Activated T-cell treated with anti-CD3 and anti-CD28 coated beads for 1 hour (primary cell): ENCODE results near the gene FUT9.

Experiments used
- DNase-seq: peaks from one replicate; pipeline ENCODE4 v3.0.0-alpha.2; 2020; ENCODE audit warnings: low read depth

The FUT9 gene

DNA sequence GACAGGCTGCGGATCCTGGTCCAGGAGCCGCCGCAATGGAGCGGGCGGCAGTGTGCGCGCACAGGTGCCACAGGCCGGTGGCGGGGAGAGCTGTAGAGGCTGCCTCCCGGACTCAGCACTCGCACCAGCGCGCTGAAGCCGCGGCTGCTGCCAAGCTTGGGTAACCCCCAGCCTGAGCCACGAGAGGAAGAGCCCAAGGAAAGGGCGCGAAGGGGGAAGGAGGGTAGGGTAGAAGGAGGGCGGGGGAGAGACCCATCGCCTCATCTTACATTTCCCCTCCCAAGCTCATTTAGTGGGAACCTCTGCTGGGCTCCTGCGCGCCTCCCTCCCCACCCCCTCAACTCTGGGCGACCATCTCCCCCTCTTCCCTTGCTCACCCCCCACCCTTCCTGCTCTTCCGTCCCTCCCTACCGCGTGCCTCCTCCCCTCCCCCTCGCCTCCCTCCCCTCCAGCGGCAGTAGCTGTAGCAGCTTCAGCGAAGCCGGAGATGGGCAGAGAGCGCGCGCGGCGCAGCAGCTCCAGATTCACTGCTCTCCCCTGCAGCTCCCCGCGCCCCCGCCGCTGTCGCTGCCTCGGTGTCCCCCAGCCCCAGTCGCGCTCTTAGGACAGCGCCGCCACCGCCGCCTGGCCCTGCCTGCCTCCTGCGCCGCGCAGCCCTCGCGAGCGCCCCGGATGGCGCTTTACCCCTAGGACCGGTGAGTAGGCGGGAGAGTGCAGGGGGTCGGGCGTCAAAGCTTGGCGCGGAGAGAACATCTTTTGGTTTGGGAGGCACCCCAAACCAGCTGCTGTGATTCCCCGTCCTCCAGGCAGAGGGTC is at the start of gene FUT9:
Gene FUT9 (plus strand): TSS at position 457 of the 816 bp plus-strand sequence. CDS start 187,182 bp downstream, outside the sequence.
- DNase-seq, result no peak

DNA sequence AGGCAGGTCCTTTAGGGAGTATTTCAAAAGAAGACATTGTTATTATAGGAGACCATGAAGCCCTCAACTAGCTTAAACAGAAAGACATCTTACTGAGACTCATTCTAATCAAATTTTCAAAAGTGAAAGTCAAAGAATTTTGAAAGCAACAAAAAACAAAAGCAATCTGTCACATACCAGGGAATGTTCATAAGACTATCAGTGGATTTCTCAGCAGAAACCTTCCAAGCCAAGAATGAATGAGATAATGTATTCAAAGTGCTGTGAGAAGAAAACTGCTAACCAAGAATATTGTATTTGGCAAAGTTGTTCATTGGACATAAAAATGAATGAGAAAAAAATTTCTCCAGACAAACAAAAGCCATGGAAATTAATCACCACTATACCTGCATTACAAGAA is 48.2 kb upstream of the FUT9 start:
- no peak for DNase-seq

DNA sequence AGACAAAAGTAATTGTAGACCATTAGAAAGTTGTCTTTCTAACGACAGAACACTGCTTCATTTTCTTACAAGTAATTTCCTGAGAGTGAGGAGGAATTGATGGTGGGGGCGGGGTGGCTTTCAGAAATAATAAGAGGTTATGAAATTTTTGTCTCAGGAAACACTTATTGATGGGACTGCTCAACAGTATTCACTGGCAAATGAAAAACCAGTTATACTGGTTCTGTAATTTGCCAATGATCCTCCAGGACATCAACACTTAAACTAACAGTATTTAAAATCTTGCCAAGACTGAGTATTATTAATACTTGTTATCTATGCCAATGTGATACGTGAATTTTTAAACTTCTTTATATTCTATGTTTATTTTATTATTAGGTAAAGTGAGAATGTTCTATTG is 41.8 kb upstream of the FUT9 start:
- no peak for DNase-seq

DNA sequence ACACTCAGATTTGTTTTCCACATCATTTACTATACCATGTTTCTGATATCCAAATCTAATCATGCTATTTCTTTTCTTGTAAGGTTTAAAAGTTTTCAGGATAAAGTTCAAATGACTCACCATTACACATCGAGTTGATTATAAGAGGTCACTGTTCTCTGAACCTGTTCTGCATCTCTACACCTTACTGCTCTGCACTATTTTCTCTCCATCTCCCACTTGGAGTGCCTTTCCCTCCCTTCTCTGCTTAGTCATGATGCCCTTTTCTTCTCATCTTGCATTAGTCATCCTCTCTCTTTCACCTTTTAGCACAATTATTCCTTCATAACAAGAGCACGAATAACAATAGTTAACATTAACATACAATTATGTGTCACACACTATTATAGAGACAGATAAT is 37.5 kb upstream of the FUT9 start:
- no peak for DNase-seq

DNA sequence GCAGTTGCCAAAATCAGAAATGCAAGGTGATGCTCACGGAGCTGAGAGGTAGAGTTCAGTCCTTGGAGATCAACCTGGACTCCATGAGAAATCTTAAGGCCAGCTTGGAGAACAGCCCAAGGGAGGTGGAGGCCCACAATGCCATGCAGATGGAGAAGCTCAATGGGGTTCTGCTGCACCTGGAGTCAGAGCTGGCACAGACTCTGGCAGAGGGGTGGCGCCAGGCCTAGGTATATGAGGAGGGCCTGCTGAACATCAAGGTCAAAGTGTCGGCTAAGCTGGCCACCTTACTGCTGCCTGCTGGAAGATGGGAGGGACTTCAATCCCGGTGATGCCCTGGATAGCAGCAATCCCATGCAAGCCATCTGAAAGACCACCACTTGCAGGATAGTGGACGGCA is 23.9 kb upstream of the FUT9 start:
- DNase-seq, result no peak

DNA sequence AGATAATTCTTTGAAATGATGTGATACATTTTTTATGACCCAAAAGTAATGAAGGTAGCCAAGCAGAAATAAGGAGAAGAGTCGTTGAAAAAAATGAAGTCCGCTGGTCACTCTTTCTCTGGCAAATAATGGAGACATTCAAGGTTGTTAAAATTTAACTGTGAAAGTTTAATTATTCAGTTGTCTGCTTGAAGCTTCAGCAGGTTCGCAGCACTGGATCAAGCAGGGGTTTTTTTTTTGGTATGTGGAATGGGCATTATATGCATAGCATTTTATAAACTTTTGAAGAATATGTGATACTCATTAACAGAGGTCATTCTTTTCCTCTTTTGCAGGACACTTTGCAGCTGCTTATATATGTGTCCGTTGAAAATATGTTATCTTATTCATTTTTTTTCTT is 21.6 kb upstream of the FUT9 start:
- DNase-seq, result no peak

DNA sequence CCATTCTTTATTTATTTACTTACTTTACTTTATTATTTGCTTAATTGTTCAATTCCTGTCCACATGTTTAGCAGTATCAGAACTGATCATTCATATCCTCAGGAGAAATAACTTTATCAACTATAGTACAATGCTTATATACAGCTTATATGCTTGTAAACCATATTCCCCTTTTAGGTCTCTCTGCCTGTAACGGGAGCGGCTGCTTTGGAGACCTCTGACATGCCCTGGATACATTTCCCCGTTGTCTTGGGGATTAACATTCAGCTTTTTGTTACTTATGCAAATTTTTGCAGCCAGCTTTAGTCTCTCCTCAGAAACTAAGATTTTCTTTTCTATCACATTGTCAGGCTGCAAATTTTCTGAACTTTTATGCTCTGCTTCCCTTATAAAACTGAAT is 17.6 kb upstream of the FUT9 start:
- no peak for DNase-seq

DNA sequence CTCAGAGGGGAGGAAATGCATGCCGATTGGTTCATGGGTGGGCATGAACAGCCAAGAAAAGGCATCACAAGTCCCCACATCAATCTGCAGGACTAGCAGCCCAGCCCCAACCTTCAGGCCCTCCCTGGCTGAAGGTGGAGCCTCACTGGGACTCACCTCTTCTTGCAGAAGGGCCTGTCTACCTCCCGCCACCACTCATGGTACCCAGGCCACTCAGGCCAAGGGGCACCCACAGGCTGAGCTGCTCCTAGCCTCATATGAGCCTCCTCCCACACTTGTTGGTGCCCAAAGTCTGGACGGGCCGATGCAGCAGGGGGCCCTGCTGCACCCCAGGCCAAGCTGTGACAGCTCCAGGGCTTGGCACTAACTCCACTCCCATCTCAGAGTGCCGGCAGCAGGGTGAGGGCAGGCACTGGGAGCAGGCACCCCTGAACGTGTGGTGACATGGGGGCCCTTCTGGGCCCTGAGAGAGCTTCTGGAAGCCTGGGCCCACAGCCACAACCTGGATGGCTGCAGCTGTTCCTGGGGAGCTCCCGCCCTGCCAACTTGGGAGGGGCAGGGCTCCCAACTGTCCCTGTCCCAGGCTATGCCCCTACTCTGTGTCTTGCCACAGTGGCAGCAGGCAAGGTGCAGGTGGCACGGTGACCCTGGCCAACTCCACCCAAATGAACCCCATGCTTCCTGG is 13.7 kb upstream of the FUT9 start:
- DNase-seq, result no peak

DNA sequence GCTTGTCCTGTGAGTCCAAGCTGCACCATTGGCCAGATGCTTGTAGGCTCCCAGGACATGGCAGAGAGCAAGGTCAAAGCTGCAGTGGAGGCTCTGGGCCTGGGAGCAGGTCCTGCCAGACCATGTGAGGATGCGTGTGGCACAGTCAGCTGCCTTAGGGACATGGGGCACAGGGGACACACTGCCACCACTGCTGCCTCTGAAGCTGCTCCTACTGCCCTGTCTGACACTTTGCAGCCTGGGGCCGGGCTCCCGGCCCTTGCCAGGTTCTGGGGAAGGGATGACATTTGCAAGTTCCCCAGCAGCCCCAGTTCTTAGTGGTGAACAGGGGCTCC is 13.2 kb upstream of the FUT9 start:
- no peak for DNase-seq

DNA sequence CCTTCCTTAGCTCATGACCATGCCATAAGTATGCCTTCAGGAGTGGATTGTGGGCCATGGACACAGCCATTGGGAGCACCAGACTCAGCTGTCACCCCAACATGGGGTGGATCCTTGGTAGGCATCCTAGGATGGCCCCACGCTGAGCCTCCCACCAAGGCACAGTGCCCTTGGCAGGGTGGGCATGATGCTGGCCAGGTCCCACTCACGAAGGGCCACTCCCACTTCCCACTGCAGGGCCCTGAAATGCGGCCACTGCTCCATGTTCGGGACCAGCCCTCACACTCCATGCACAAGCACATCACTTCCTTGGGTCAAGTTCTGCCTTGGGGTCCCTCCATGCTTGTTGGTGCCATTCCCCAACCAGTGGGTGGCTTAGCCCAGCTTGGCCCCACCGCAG is 12.9 kb upstream of the FUT9 start:
- DNase-seq, result no peak

DNA sequence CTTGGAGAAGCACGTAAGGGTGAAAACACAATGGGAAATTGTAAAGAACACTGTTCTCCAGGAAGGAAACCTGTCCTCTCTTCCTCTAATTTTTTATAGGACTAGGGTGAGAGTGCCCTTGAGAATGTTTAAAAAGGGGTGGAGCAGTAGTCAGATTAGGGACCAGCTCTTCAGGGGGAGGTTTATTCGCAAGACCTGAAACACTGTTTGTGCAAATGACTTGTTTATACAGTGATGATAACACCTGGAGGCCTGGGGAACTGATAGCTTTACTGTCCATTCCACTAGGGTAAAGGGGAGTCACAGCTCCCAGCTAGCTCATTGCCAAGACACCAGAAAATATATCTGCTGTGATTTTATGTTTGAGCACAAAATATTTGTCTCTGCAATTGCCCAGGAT is 8.1 kb upstream of the FUT9 start:
- no peak for DNase-seq

DNA sequence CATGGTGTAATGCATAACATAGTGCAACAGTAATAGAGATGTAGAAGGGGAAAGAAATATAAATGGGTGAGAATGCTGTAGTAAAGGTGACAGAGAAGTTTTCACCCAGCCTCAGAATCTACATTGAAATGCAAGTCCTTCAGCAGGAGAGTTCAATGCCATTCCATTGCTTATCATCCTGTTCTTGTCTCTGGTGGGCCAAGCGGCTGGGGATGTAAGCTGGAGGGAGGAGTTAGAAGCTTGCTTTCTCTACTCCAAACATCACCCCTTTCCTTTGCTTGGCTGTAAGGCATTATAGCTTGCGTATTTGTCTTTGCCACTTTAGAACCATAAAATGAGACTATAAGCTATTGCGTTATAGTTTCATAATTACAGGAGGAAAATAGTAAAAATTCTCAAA is 2.2 kb upstream of the FUT9 start:
- DNase-seq, result no peak

DNA sequence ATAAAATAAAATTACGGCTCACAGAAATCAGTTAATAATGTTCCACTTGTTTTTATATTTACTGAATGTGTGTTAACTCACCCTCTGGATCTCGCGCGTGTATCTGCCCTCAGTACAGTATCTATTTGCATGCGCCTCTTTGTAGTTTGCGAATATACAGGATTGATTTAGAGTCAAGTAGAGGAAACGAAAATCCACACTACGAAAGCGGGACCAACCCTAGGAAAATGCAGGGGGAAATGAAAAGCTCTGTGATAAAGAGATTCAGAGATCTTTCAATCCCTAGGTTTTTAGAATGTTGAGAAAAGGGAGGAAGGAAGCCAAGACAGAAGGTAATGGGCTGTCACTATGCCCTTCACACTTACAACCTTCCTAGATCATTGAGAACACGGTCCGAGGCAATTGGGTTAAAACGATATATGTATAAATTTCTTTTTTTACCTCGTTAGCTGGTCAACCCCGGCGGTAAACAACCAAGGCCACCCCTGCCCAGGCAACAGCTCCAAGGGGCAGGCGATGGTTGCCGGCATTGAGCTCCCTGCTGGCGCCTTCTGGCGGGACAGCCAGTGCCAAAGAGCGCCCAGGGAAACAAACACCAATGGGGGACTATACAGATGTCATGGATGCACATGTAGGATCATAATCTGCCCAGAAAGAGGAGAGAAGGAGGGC is 792 bp upstream of the FUT9 start:
- DNase-seq, result no peak

DNA sequence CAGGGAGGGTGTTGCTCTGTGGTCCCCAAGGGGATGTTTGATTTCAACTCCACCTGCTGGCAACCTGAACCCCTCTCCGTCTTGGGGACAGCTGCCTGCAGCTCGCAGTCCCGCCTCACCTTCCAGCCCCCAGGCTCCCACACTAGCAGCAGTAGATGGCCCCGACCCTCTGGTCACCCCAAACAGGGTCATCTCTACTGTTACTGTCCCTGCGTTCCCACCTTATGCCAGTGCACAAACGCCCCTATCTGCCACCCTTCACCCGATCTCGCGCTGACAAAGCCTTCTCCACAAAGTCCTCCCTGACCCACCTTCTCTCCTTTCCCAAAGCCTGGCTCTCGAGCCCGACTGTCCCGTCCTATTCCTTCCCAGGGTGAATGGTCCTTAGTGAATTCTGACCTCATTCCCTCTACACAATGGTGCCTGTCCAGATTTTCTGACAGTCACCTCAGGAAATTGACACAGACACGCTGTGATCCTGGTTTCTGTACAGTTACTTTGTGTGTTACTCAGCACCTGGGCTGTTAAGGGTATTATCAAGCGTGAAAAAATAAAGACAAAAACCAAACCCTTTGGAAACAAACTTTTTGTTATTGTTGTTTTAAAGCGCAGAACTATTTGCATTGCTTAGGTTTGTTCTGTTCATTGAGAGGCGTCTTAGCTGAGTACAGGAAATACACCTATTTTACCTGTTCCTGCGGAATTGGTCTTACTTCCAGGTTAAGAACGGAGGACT is 728 bp downstream of the FUT9 start:
- no peak for DNase-seq

DNA sequence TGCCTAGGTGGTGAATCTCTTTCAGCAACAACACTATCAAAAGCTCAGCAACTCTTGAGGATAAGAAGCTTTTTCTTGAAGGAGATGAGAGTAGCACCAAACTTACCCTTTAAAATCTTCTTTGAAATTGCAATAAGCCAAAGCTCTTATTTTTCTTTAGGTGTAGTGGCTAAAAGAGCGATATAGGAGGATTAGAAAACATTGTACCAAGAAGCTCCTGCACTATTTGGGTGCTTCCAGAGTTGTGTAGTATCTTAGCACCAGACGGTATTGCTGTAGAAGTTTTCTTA is 1.2 kb downstream of the FUT9 start:
- no peak for DNase-seq

DNA sequence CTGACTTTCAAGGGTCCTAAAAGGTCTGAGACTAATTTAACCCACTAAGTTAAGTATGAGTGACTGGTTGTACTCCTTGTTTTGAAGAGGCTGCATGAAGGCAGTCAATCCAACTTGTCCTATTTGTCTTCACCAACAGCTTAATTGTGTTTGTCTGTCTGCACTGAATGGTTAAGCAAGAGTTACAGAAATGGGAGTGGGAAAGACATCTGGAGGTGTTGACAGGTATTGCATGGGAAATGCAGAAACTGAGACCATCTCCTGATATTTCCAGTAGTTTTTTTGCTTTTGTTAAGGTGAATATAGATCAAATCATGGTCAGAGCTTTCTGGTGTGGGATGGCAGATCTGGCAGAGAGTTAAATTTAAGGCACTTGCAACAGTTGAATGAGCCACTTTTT is 6.5 kb downstream of the FUT9 start:
- DNase-seq, result no peak

DNA sequence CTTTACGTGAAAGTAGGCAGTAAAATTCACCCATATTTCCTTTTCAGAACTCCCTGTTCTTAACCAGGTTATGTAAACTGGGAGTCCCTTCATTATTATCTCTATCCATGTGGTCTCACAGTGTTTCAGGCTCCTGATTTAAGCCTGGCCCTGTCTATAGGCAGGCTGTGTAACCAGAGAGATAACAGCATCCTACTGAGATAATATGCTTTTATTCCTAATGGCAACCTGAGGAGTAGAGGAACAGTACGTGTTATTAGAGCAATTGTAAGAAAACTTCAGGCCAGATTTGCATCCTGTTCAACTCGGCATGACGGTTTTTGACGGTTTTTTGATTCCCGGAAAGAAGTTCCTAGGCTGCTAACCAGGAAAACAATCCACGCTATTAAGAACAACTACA is 16.9 kb downstream of the FUT9 start:
- no peak for DNase-seq

DNA sequence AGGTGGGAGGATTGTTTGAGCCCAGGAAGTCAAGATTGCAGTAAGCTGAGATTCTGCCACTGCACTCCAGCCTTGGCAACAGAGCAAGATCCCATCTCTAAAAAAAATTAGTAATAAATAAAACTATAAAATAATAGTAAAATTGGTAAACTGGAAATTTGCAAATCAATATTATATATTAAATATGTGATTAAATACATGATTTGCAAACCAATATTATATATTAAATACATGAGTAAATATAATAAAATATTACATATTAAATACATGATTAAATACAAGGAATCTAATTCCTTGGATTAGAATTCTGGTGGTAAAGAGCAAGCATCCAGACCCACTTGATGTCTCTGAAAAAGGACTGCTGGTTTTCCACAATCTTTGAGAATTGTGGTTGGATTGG is 35.8 kb downstream of the FUT9 start:
- DNase-seq, result no peak

DNA sequence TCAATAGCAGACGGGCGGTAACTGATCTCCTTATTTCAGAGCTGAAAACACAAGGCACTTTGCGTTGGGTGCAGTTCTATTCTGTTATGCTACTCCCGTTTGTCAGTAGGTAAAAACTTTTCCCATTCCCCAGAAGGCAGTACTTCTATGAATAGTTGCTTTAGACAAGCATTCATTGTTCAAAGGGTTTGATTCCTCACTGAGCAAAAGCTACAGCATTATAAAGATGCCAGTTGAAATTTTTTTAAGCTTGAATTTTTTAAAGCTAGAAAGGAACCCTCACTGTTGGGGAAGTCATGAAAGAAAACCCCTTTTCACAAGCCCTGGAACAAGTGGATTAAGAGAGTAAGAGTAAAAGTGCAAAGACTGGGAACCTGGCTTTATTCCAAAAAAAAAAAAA is 42.3 kb downstream of the FUT9 start:
- no peak for DNase-seq

DNA sequence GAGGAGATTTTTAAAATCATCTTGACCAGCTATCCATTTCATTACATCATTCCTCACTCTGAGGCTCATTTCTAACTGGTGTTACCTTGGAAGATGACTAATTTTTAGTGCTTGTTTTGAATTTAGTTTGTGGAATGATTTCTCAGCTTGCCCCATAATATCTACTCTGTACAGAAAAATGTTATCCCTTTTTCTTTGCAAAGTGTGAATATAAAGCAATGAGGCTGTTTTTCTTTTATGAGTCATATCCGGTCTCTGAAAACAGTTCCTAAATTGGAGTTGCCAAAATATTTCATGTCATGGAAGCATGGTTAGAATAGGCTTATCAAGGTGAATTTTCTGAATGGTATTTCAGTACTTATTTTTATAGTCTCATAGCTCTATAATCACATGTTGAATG is 43.8 kb downstream of the FUT9 start:
- DNase-seq, result no peak

DNA sequence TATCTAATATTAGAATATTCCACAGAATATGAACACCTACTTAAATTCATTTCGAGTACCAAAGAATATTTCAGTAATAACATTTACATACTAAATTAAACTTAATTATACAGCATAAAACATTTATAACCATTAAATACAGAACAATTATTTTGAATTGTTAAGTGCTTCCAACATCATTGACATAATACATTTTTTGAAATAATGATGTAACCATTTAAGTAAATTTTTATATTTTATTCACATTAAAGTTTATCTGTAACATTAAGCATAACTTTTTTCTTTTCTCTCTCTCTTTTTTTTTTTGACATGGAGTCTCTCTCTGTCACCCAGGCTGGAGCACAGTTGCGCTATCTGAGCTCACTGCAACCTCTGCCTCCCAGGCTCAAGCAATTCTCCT is 44.5 kb downstream of the FUT9 start:
- DNase-seq, result no peak

DNA sequence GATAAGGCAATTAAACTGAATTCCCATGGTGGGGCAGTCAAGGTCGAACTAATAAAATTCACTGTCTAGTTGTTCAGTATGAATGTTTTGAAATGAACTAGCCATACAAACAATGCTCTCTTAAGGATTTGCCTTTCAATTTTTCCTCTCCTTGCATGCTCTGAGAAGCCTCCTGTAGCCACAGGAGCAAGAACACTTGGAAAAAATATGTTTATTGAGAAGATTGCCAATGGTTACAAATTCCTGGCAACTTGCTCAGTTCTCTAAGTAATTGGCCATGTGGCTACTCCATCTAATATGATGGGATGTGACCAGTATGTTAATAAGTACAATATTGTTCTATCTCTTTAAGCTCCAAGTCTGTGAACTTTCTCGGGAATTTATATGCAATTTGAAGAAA is 49.4 kb downstream of the FUT9 start:
- DNase-seq, result no peak

DNA sequence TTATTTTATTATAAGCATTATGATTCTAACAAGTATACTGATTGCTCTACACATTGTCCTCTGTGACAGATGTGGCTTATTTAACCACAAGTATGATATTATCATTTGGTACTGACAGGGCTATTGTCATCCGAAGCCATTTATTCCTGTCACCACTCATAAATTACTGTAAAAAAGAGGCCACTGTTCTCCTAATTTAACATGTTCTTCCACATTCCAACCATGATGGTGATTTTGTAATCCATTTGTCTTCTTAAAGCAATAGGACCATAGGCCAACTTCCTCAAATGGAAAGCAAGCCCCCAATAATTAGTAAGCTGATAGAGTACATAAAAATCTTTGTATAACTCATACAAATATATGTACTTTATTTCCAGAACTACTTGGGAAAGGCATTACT is 50.6 kb downstream of the FUT9 start:
- DNase-seq, result no peak
